Measurements from ENCODE around the gene SSX2IP.

Gene SSX2IP

DNA sequence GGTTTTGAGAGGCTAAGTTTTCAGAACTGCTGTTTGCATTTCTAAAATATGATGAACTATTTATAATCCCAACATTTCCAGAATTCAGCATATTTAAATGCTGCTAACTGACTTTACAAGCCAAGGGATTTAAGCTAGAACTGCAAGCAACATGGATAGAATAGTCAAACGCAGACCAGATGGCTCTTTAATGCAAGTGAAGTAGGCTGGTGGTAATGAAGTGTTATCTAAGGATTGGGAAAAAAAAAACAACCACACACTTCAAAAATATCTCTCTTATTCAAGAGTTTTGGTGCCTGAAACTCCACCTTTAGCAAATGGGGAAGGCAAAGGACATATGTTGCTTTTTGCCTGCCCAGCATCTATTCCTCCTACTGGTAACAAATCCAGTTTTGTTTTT lies 20.9 kb upstream of the SSX2IP start:
- DNase-seq (ENCODE audit: low read depth): no peak

DNA sequence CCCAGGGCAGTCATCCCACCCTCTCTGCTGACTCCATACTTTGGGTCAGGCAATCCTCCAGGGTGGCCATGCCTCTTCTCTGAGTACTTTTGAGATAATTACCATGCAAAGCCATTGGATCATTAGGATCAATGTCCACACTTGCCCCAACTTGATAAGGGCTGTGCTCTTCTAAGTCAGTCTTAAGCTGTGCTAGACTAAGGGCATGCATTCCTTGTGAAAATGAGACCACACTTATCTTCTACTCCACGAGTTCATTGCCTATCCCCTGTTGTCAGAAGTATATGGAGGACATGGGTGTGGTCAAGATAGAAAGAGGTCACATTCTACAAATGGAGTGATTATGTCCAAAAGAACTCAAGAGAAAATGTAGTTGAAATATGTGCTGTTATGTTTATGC lies 18.9 kb upstream of the SSX2IP start:
- DNase-seq (ENCODE audit: low read depth): no peak

DNA sequence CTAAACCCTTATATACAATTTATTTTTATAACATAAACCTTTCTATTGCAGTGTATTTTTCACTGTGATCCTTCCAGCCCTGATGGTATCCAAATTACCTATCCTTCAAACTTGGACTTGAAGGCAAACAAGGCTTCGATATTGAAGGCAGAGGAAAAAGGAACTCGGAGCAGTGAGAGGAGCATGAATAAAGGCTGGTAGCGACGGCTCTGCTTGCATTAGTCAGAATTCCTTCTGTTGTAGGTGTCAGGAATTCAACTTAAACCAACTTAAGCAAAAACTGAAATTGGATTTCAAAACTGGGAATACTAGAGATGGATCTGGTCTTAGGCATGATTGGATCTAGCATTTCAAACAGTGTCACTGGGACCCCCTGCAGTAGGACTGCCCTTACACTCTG lies 17.8 kb upstream of the SSX2IP start:
- no peak for DNase-seq (ENCODE audit: low read depth)

DNA sequence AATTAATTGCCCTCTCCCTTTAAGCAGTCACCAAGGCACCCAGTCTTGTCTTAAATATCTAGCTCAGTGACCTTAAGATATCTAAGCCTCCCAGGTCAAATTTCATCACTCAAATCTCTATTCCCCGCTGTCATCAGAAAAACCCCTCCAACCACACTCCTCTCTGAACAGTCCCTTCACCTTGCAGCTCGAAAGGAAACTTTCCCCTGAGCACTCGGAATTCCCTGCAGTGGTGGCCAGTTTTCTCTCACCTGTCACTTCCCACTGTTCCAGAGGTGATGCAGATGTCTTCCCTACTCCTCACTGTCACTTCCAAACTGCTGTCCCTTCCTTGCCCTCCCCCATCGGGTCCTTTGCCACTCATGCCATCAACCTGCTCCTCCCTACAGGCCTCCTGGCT lies 15.3 kb upstream of the SSX2IP start:
- DNase-seq (ENCODE audit: low read depth): no peak

DNA sequence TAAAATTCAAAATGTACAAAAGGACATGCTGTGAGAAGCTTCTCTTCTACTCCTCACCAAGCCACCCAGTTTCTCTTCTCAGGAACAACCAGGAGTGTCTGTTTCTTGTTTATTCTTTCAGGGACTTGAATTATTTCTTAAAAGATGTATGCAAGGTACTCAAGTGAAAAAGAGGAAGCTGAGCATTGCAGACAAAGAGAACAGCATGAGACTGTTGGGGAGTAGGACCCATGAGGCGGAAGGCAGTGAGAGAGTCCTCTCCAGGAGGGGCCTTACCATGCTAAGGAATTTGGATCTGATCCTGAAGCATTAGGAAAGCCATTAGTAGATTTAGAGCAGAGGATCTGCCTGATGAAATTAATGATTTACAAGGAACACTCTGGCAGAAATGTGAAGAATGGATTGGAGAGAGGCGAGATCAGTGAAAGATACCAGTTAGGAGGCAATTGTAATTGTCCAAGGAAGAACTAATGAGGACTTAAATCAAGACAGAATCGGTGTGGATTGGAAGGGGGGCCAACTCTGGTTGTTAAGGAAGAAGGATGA lies 14.7 kb upstream of the SSX2IP start:
- no peak for DNase-seq (ENCODE audit: low read depth)

DNA sequence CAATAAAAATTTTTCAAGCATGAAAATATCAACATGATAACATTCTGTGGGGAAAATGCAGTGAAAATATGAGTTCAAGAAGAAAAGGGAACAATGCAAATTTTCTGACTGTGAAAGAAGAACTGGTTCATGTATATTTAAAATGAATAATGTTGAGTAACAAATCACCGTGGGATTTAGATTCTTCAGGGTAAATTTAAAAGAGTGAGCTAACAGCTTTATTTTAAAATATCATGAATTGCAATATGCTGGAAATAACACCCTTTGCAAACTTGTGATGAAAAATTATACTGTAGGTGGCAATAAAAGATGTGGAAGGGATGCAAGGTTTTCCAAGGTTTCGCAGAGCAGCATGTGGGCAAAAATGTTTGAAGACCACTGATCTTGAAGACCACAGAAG lies 13.2 kb upstream of the SSX2IP start:
- no peak for DNase-seq (ENCODE audit: low read depth)

DNA sequence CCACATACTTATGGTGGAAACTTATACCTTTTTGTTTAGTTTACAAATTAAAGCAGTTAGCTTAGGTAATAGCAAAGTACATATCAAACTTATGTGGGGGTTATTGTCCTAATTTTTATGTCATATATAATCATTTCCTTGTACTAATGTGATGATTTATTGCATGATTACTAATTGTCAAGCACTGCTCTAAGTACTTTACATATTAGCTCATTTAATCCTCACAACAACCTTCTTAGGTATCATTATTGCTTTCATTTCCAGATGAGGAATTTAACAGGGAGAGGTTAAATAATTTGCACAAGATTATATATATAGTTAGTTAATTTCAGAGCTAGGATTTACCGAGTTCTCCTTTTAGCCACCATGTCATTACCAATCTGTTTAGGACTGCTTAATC lies 11.9 kb upstream of the SSX2IP start:
- no peak for DNase-seq (ENCODE audit: low read depth)

DNA sequence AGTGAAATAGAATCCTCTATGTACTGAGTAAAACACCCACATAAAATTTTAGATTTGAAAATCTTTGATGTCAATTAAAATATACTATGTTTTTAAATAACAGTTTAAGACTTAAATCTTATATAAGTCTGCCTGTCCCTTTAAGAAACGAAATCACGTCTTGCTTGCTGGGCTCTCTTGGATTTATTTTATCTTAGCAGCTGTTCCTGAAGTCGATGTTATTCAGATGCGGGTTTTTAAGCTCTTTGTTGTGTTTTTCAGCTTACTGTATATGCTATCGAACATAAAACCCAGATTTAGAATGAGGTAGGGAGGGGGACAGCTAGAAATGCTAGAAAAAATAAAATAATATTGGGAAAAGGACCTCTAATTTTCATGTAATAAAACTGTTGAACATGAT lies 11.1 kb upstream of the SSX2IP start:
- no peak for DNase-seq (ENCODE audit: low read depth)

DNA sequence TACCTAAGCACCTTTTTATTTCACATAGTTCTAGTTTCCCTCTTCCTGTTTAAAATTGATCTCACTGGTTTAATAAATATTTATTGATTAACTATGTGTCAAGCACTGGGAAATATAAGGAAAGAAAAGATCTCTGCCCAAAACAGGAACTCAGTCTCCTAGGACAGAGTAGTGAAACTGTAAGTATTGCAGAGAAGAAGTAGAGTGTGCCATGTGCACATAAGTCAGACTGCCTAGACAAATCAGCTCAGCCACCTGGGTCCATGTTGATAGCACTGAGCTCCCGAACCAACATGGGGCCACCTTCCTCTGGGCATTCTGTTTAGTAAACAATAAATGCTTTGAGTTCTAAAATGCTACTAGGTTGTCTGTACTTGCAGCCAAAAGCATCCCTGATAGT lies 9.8 kb upstream of the SSX2IP start:
- no peak for DNase-seq (ENCODE audit: low read depth)

DNA sequence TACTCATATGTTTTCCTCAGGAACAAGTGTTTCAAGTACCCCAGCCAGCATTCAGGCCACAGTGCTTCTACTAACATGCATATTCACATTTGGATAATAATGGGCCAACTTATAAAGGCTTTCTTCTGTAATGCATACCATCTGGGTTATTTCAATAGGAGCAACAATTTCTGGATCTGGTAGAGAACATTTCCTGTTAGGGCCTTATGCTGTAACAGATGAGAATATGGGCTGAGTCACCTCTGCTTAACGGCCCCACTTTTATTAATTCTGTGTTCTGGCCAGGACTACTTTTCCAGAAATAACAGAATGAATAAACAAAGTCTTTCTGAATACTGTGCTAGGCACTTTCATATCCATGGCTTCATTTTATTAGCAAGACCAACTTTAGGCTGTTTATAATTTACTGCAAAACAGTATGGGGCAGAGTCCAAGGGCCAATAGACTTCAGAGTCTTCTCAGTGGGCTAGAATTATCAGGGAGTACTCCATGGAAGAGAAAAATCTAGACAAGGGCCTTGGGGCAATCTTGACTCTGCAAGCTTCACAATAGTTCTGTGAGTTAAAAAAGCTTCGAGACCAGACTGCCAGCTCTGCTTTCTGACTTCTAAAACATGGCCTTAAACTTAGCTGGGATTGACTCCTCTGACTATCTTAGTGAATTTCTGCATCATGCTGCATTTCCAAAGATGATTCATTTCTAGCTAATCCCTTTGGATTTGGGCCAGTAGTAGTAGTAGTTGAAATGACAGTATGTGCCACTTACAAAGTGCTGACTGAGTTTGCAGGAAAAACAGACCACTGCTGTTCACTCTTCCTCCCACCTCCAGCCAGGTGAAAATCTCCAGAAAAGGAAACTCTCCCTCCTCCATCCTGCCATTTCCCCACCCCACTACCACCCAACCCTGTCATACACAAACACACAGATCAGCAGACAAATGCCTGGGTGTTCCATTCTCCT lies 8.2 kb upstream of the SSX2IP start:
- no peak for DNase-seq (ENCODE audit: low read depth)

DNA sequence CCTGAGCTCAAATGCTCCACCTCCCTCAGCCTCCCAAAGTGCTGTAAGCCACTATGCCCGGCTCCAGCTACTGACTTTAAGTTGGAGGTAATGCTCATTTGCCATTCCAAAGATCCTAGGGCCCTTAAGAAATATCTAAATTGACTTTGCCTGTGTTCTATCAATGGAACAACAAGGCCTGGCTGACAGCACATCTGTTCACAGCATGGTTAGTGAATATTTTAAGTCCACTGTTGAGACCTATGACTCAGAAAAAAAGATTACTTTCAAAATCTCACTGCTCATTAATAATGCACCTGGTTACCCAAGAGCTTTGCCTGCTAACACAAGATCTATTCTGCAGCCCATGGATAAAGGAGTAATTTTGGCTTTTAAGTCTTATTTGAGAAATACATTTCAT lies 3.5 kb upstream of the SSX2IP start:
- no peak for DNase-seq (ENCODE audit: low read depth)

DNA sequence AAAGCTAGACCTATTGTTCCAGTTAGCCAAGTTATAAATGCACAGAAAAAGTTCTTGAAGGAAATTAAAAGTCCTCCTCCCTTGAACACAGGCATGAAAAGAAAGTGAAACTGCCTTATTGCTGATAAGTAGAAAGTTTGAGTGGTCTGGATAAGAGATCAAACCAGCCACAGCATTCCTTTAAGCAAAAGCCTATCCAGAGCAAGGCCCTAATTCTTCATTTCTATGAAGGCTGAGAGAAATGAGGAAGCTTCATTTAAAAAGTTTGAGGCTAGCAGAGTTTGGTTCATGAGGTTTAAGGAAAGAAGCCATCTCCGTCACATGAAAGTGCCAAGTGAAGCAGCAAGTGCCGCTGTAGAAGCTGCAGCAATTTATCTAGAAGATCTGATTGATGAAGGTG lies 2.7 kb upstream of the SSX2IP start:
- no peak for DNase-seq (ENCODE audit: low read depth)

DNA sequence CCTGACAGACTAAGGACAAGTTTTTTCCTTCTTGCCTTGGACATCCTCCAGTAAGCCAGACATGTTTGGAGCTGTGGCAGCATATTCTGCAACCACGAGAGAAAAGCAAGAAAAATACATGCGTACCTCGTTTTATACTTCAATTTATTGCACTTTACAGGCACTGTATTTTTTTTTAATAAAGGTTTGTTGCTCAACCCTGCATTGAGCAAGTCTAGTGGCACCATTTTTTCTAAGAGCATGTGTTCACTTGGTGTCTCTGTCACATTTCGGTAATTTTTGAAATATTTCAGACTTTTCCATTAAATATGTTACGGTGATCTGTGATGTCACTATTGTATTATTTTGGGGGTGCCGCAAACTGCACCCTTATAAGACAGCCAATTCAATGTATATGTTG lies 2.1 kb upstream of the SSX2IP start:
- DNase-seq (ENCODE audit: low read depth): no peak

DNA sequence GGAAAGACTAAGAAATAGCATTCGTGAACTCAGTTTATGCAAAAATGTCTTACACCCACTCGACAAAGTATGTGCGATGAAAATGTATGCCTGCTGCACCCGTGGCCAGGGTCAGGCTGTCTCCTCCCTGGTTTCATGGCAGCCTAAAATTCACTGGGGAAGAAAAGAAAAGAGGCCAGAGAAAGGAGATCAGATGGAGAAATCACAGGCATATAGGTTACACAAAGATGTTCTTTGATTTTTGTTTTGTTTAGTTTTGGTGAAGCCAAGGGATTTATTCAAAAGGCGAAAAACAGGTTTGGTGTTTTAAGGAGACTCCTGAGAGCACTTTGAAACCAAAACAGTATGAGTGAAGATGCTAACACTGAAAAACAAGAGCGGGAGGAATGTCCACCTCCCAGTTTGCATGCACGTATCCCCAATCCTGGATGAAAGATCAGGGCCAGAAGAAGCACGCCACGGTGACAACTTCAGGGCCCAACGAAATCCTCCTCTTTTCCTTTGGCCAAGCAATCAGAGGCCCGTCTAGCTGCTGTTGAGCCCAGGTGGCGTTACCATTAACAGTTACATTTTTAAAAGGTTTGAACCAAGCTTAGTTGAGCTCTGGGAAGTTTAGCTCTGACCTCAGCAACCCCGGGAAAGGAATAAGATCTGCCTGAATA lies 992 bp upstream of the SSX2IP start:
- no peak for DNase-seq (ENCODE audit: low read depth)

DNA sequence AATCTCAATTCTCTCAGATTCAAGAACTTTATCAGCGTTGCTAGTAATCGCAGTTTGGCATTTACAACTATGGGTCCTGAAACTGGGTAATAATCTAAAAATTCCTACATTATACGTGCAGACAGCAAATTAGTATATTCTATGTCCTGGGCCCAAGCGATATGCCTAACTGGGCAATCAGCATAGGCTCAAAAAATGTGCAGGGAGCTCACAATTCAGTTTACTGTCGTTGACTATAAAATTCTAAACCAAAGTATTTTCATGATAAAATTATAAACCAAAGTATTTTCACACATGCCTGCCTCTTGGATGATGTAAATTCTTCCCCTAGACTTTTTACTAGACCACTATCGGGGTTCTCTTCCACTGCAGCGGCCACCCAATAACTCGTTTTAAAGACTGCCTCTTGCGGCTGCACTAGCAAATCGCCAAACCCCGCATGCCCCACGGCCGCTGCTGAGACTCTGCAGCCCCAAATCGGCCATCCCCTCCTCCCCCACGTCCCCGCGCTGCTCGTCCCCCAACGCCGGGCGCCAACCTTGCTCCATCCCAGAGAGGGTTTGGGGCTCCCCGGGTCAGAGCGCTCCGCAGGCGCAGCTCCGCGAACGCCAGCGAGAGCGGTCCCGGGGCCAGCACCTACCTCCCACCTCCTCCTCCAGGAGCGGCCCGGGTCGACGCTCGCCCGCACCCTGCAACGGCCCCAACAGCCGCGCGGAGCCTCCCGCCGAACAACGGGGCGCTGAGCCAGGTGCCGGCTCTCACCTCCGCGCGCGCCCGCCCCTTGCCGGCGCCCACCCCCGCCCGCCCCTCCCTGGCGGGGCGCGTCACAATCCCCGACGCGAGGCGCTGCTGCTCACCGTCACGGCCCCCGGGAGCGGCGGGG lies 506 bp downstream of the SSX2IP start:
- DNase-seq (ENCODE audit: low read depth): peak; percentile 33

DNA sequence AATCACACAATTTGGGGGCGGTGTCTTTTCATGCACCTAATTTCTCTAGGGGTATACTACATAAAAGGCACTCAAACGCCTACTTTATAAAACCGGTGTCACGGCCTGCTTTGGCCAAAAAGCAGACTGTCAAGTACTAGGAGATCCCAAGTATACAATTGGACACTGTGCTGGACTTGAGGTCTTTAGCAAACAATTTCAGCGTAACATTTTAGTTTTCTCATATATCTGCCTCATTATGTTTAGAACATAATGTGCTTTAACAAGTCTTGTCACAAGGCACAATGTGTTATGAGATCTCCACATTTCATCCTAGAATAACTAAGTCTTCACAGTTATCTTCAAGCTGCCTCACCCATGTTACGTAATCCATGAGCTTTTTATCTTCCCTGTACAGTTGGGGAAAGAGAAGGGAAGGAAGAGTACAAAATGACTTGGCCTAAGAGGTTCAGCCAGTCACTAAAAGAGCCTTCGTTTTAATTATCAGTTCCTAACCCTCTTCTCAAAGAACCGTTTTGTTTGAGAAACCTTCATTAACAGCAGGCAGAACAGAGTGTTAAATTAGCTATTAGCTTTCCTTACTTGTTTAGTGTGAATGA lies 1.7 kb downstream of the SSX2IP start:
- no peak for DNase-seq (ENCODE audit: low read depth)

DNA sequence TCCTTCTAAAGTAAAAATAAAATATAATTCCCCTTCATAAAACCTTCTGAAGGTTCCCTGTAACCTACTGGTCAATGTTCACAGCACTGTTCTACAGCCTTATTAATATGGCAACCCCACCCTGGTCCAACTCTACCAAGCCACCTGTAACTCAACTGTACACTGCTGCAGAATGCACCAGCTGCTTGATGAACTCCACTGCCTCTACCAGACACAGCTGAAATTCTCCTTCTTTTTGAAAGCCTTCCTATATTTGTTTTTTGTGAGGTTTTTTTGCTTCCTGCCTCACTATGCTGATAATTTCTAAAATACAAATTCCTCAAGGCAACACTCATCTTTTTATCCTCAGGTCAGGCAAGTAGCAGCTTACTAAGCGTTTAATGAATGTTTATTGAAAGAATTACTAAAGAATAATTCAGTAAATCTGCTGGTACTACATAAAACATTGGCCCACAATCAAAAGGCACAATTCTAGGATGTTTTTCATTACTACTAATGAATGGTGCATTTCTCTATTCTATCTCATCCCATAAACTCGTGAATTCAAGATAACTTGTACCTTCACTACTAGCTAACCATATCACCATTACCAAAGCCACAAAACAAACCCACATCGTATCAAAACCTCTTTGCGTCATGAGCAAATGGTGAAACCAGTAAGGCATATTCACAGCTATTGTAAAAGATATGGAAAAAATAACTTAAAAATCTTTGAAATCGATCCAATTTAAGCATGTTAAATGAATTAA lies 2.4 kb downstream of the SSX2IP start:
- DNase-seq (ENCODE audit: low read depth): no peak

DNA sequence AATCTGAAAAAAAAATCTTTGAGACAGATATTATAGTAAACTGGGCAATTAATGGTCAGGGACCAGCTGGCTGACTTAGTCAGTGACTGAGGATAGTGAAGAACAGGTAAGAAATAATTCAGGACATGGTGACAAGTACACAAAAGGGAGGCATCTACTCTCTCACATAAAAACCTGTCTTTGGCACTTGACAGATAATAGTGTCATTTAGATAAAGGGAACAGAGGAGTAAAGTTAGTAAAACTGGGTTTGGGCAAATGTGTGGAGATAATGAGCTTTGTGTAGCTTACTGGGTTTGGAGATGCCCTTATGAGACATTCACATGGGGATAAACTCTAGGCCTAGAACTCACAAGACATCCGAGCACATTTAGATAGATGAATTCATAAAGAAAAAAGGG lies 4.0 kb downstream of the SSX2IP start:
- DNase-seq (ENCODE audit: low read depth): no peak

DNA sequence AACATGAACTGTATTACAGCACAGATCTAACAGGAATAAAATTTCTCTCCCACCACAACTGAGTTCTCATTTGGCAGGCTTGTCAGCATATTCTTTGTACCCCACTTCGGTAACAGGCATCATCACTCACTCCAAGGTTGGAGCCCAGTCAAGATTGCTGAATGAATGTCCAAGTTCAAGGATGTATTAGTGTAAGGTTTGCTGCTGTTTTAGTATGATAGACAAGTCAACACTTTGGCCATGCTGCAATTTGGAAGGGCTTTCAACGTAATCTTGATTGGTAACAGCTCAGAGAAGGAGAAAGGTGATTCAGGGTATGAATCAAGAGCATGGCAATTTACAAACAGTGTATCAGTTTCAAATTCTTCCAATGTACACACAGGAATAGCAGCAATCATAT lies 6.8 kb downstream of the SSX2IP start:
- no peak for DNase-seq (ENCODE audit: low read depth)

DNA sequence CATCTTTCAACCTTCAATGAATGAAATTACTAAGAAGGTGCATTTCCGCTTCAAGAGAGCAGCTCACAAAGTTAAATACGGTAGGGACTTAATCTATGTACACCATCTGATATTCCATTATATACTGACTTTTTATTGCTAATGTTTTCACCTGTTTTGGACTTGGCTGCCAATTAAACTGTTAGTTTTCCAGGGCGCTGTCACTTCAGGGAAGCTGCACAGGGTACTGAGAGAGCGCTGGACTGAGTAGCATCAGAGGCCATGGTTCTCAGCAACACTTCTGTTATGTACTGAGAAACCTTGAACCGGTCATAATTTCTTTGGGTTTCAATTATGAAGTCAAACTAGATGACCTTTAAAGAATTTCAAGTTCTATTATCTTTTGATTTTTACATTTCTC lies 8.2 kb downstream of the SSX2IP start:
- no peak for DNase-seq (ENCODE audit: low read depth)

DNA sequence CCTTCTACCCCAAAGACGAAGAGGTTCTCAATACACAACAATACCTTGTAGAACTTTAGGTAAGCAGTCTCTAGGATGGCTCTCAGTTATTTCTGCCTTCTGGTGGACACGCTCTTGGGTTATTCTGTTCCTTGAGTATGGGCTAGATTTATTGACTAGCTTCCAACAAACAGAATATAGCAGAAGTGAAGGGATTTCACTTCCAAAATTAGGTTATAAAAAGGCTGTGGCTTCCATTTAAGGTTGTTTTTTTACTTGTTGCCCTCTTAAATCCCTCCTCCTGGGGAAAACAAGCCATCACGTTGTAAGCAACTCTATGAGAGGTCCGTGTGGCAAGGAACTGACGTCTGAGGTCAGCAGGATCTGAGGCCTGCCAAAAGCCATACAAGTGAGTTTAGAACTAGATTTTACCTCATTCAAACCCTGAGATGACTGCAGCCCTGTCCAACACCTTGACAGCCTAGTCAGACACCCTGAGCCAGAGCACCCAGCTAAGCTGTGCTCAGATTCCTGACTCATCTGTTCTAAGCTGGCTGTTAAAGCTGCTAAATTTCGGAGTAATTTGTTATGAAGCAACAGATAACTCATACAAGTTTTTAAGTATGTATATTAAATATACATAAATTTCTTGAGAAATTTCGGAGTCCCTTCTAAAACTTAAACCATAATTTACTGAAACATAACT lies 12.7 kb downstream of the SSX2IP start:
- no peak for DNase-seq (ENCODE audit: low read depth)
